PC-9 (cell line): ENCODE measurements around the gene NUP153. TPM values are rescaled to one million over a fixed set of nuclear protein-coding genes. Genes with fewer than 3 reads are reported as not detected.

Experiments used
- BruUV-seq: library from RNA; stranded (reverse); fragments of 400-500 nt; replicated peaks from 2 replicates; lab custom pipeline; 2021; lab: Mats Ljungman, UMichigan
- CTCF ChIA-PET: fragments of 300-600 bp; sonication (Branson Sonifier 250); formaldehyde crosslinking; loops from one replicate; lab custom pipeline; 2022; ENCODE audit warnings: antibody characterized with exemption; lab: Charles Lee
- POLR2A ChIA-PET: fragments of 300-600 bp; sonication (Branson Sonifier 250); formaldehyde crosslinking; loops from one replicate; lab custom pipeline; 2022; ENCODE audit warnings: antibody characterized with exemption; ENCODE audit not compliant: unreplicated experiment; lab: Charles Lee
- DNase-seq, 2 experiments: peaks; one replicate each; pipeline versions ENCODE4 v3.0.0 to v3.0.0-alpha.2; 2015 to 2022; ENCODE audit warnings: mixed read lengths in 1 of 2
- H2AFZ ChIP-seq: fragments of 200-600 bp; sonication (generic); 2 replicates; pipeline ENCODE4 v1.8.1; 2017; ENCODE audit warnings: antibody characterized with exemption
- H3F3A ChIP-seq: fragments of 200-600 bp; sonication (generic); 2 replicates; pipeline ENCODE4 v1.8.1; 2017; ENCODE audit warnings: antibody characterized with exemption, mild to moderate bottlenecking, low read depth; ENCODE audit not compliant: insufficient read depth
- H3K27ac ChIP-seq: fragments of 200-600 bp; sonication (generic); 2 replicates; pipeline ENCODE4 v1.6.1; 2016; ENCODE audit warnings: mixed run types
- H3K27me3 ChIP-seq: fragments of 200-600 bp; sonication (generic); 2 replicates; pipeline ENCODE4 v1.6.1; 2016; ENCODE audit warnings: low read depth, mixed run types; ENCODE audit not compliant: insufficient read depth
- H3K36me3 ChIP-seq: fragments of 200-600 bp; sonication (generic); 2 replicates; pipeline ENCODE4 v1.6.1; 2016; ENCODE audit warnings: low read depth, mixed run types
- H3K4me1 ChIP-seq: fragments of 200-600 bp; sonication (generic); replicated peaks from 2 replicates; pipeline ENCODE4 v1.6.1; 2016; ENCODE audit warnings: mixed run types; ENCODE audit not compliant: insufficient read depth
- H3K4me2 ChIP-seq: fragments of 200-600 bp; sonication (generic); 2 replicates; pipeline ENCODE4 v1.6.1; 2017; ENCODE audit warnings: mixed run types
- H3K4me3 ChIP-seq: fragments of 200-600 bp; sonication (generic); 2 replicates; pipeline ENCODE4 v1.6.1; 2016; ENCODE audit warnings: mixed run types
- H3K79me2 ChIP-seq: fragments of 200-600 bp; sonication (generic); 2 replicates; pipeline ENCODE4 v1.6.1; 2017; ENCODE audit warnings: low read depth, mixed run types
- H3K9me2 ChIP-seq: fragments of 200-600 bp; sonication (generic); 2 replicates; pipeline ENCODE4 v1.8.1; 2017; ENCODE audit warnings: mild to moderate bottlenecking; ENCODE audit not compliant: insufficient read depth
- H3K9me3 ChIP-seq: fragments of 200-600 bp; sonication (generic); 2 replicates; pipeline ENCODE4 v1.8.1; 2016; ENCODE audit warnings: low read depth; ENCODE audit not compliant: insufficient read depth
- H4K20me1 ChIP-seq: fragments of 200-600 bp; sonication (generic); 2 replicates; pipeline ENCODE4 v1.8.1; 2017; ENCODE audit not compliant: insufficient read depth
- EZH2 ChIP-seq: fragments of 200-600 bp; sonication (generic); IDR thresholded peaks from 2 replicates; pipeline ENCODE4 v1.8.0; 2017; ENCODE audit warnings: antibody characterized with exemption, low read depth
- intact Hi-C: fragments of 100-400 bp; cut with micrococcal nuclease; formaldehyde crosslinking; loops from one replicate; pipeline ENCODE4 v1.10.0; 2022; ENCODE audit not compliant: unreplicated experiment
- total RNA-seq: library from RNA; stranded (reverse); gene quantifications from 2 replicates; pipeline ENCODE4 v1.2.3, GENCODE V29; 2021
- TF ChIP-seq, protein P1 (sequence below): fragments of 200-600 bp; sonication (generic); conservative IDR thresholded peaks from 2 replicates; pipeline ENCODE4 v1.6.1; 2017; ENCODE audit warnings: mixed run types, antibody characterized with exemption, mild to moderate bottlenecking, moderate library complexity

Gene NUP153
- total RNA-seq, 1 experiment from 2014 or later = 74.1 TPM

DNA sequence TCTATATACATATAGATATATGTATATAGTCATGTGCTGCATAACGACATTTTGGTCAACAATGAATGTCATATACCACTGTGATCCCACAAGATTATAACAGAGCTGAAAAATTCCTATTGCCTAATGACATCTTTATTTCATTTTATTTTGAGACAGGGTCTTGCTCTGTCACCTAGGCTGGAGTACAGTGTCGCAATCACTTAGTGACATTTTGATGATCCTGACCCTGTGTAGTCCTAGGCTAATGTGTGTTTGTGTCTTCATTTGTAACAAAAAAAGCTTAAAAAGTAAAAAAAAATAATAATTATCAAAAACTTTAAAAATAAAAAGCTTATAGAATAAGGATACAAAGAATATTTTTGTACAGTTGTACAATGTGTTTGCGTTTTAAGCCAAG lies 110.6 kb downstream of the NUP153 start:
- H3K4me2 ChIP-seq = no peak overlapping the region
- no peaks in the 10 kb centered on the region for H4K20me1 ChIP-seq
- H3K27me3 ChIP-seq = no peaks in the 10 kb centered on the region
- no peaks in the 10 kb centered on the region for H3K4me1 ChIP-seq
- no peak overlapping the region for H3K27ac ChIP-seq
- no peak for TF ChIP-seq EZH2
- TF ChIP-seq, protein P1, sequence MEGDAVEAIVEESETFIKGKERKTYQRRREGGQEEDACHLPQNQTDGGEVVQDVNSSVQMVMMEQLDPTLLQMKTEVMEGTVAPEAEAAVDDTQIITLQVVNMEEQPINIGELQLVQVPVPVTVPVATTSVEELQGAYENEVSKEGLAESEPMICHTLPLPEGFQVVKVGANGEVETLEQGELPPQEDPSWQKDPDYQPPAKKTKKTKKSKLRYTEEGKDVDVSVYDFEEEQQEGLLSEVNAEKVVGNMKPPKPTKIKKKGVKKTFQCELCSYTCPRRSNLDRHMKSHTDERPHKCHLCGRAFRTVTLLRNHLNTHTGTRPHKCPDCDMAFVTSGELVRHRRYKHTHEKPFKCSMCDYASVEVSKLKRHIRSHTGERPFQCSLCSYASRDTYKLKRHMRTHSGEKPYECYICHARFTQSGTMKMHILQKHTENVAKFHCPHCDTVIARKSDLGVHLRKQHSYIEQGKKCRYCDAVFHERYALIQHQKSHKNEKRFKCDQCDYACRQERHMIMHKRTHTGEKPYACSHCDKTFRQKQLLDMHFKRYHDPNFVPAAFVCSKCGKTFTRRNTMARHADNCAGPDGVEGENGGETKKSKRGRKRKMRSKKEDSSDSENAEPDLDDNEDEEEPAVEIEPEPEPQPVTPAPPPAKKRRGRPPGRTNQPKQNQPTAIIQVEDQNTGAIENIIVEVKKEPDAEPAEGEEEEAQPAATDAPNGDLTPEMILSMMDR = no peak
- H3F3A ChIP-seq = peaks cover 5% of the 10 kb centered on the region; the same call in 1 of the 2 replicates
- no peak overlapping the region for H3K4me3 ChIP-seq
- H3K79me2 ChIP-seq = no peaks in the 10 kb centered on the region
- ChIA-PET POLR2A (interaction anchor here (0.6 to 0.7 kb wide), 2 partner anchors 673 to 1348 kb away, joined by 5 to 10 read pairs; no protein-coding TSS in a partner anchor), CTCF (interaction anchor here (0.6 kb wide), 1 partner anchor 52 kb away, joined by 3 read pairs; no protein-coding TSS in a partner anchor)
- BruUV-seq = no TSS peak
- H3K9me3 ChIP-seq = no peaks in the 10 kb centered on the region
- H3K9me2 ChIP-seq = no peaks in the 10 kb centered on the region; the same call in 1 of the 2 replicates
- no peak overlapping the region for H2AFZ ChIP-seq
- intact Hi-C loops = no loop called here
- no peak for DNase-seq
- no peaks in the 10 kb centered on the region for H3K36me3 ChIP-seq

DNA sequence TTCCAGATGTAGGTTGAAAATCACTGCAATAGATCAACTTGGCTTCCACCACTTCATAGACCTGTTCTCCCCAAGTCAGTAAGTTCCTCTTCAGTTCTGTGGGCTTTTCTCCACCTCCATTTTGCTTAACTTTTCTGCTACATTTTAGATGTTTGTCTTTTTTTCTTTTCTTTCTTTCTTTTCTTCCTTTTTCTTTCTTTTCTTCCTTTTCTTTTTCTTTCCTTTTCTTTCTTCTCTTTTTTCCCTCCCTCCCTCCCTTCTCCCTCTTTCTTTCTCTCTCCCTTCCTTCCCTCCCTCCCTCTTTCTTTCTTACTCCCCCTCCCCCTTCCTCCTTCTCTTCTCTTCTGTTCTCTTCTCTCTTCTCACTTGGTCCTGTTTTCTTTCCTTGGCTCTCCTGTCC lies 113.5 kb downstream of the NUP153 start:
- no TSS peak for BruUV-seq

DNA sequence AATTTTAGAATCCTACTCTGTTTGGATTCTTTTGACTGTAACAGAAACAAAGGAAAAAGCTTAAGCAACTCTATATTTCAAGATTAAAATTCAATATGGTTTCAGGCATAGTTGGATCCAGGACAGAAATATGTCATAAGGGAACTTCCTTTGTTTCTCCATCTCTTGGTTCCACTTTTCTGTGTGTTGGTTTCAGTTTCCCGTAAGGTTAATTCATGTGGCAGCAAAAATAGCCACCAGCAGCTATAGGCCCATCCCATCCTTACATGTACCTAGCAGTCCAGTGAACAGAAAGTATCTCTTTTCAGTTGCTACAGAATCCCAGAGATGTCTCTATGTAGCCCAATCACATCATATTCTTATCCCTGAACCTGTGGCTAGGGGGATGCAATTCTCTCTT lies 115.4 kb downstream of the NUP153 start:
- no TSS peak for BruUV-seq
- Histone ChIP-seq H3K4me3 (no peak overlapping the region), H3K9me3 (no peaks in the 10 kb centered on the region), H3K36me3 (no peaks in the 10 kb centered on the region), H2AFZ (no peak overlapping the region; the same call in 1 of the 2 replicates), H3K9me2 (no peaks in the 10 kb centered on the region), H3K79me2 (no peaks in the 10 kb centered on the region), H4K20me1 (no peaks in the 10 kb centered on the region), H3K27me3 (no peaks in the 10 kb centered on the region), H3K27ac (no peak overlapping the region), H3F3A (peaks cover 5% of the 10 kb centered on the region; the same call in 1 of the 2 replicates), H3K4me2 (no peak overlapping the region), H3K4me1 (peaks cover 11% of the 10 kb centered on the region)
- no peak for DNase-seq
- ChIA-PET POLR2A (no interaction called here), CTCF (no interaction called here)
- TF ChIP-seq, protein P1 = no peak
- no peak for TF ChIP-seq EZH2
- intact Hi-C loops = no loop called here

More for the DNA sequence above, 113.5 kb downstream of the NUP153 start:
- H2AFZ ChIP-seq = no peak overlapping the region
- ChIA-PET CTCF (interaction anchor here (0.8 kb wide), 1 partner anchor 735 kb away, joined by 15 read pairs; no protein-coding TSS in a partner anchor), POLR2A (no interaction called here)
- no peak for DNase-seq
- TF ChIP-seq, protein P1 = no peak
- TF ChIP-seq EZH2 = no peak
- peaks cover 5% of the 10 kb centered on the region; the same call in 1 of the 2 replicates for H3F3A ChIP-seq
- peaks cover 11% of the 10 kb centered on the region for H3K4me1 ChIP-seq
- H3K27ac ChIP-seq = no peak overlapping the region
- no peak overlapping the region for H3K4me3 ChIP-seq
- H3K79me2 ChIP-seq = no peaks in the 10 kb centered on the region
- no peak overlapping the region for H3K4me2 ChIP-seq
- H3K9me2 ChIP-seq = no peaks in the 10 kb centered on the region; the same call in 1 of the 2 replicates
- H3K27me3 ChIP-seq = no peaks in the 10 kb centered on the region
- no peaks in the 10 kb centered on the region for H4K20me1 ChIP-seq
- intact Hi-C loops = no loop called here
- H3K36me3 ChIP-seq = no peaks in the 10 kb centered on the region
- no peaks in the 10 kb centered on the region for H3K9me3 ChIP-seq
